Cortex of kidney (tissue), 1 donor: Measurements from ENCODE around the gene BCL2L13.
"Not testable (repeated sequence)": the region's sequence is repeated elsewhere in the genome, so short reads cannot be mapped to it uniquely, and the experiment has no call there.

Experiments
- DNase-seq: peaks from one replicate; lab custom pipeline; 2025; lab: John Stamatoyannopoulos, UW

The BCL2L13 gene

DNA sequence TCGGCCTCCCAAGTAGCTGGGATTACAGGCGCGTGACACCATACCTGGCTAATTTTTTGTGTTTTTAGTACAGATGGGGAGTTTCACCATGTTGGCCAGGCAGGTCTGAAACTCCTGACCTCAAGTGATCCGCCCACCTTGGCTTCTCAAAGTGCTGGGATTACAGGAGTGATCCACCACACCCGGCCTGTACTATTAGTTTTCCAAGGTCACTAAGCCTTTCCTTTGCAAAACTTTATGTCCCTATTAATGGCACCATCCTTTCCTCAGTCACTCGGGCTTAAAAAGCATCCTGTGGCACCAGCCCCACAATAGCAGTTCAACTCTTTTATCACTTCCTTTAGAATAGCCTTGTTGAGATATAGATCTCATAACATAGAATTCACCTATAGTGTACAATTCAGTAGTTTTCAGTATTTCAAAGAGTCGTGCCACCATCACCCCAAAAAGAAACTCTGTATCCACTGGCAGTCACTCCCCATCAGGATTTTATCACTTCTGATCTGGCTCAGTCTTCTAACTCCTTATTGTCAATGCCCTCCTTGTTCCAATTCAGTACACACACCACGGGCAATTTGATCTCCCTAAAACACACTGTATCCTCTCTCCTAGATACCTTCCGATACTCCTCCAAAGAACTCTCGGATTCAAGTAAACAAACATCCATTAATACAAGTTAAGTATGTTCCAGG is 921 bp upstream of the BCL2L13 start:
- DNase-seq, result no peak

DNA sequence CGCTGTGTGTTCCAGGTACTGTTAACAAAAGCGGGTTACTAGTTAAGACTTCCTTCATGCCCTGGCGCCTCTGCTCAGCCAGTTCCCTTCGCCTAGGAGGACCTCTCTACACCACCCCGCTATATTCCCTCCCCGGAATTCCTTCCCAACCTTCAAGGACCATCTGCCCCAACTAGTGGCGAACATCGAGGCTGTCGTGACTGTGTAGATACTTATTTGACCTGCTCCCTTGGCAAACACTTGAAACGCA is 450 bp upstream of the BCL2L13 start:
- DNase-seq, result no peak

DNA sequence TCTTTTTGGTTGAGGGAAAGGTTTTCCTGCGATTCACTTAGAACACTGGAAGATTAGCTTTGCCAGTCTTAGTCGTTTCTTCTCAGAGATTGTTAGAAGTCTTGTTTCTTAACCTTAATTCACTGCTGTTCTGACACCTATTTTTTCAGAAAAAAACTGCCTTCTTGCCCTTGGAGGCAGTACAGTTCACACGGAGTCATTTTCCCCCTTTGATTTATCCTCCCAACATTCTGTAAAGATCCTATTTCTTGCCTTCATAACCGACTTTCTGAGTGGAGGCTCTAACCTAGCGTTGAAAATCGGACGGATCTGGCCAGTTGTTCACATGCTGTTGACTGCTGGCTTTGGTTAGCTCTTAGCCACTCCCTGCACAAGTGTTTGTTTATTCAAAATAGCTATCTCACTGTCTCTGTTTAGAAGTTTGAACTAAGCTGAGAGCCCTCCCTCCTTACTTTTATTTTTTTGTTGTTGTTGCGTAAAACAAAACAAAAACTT is 737 bp downstream of the BCL2L13 start:
- DNase-seq, result no peak

DNA sequence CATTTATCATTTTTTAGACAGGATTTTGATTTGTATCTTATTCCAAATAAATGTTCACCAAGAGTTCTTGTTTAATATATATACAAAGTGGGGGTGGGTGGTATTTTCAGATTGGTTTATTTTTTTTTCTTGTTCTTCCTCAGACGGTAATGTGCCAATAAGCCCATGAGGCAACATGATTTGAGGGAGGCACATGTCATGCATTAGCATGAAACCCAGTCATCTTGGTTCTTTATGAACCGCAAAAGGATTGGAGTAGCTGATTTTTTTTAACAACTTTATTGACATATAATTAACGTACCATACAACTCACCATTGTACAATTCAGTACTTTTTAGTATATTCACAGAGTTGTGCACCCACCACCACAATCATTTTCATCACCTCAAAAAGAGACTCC is 2.7 kb downstream of the BCL2L13 start:
- DNase-seq, result no peak

DNA sequence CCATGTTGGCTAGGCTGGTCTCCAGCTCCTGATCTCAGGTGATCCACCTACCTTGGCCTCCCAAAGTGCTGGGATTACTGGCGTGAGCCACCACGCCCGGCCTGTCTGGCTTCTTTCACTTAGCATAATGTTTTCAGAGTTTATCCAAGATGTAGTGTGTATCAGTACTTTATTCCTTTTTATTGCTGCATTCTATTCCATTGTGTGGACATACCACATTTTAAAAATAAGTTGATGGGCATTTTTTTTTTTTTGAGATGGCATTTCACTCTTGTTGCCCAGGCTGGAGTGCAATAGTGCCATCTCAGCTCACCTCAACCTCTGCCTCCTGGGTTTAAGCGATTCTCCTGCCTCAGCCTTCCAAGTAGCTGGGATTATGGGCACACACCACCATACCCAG is 3.8 kb downstream of the BCL2L13 start:
- DNase-seq, result not testable (repeated sequence)

DNA sequence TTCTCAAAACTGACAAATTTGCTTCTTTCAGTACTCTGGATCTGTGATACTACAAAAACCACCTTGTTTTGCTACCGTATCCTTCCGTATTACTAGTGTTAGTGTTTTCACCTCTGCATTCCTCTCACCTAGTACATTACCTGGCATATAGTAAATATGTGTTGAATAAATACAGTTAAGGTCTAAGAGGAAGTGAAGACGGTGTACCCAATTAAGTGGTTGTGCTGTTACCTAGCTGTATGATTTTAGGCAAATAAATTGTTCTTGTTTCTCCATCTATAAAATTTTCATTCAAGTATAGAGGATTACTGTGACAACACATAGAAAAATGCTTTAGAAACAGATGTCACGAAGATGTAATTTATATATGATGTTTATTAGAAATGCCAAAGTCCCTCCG is 8.9 kb downstream of the BCL2L13 start:
- DNase-seq, result no peak

DNA sequence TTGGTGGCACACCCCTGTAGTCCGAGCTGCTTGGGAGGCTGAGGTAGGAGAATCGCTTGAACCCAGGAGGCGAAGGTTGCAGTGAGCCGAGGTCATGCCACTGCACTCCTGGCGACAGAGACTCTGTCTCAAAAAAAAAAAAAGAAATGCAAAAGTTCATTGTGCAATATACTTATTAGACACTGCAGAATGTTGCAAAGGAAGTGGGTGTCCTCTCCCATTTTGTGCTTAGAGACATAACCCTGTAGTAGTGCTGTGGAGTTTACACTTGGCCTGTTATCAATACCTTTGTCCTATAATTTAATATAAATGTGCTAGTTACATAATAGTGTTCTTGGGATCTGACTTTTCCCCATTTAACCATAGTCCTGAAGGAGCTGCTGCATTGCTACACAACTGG is 9.4 kb downstream of the BCL2L13 start:
- DNase-seq, result no peak

DNA sequence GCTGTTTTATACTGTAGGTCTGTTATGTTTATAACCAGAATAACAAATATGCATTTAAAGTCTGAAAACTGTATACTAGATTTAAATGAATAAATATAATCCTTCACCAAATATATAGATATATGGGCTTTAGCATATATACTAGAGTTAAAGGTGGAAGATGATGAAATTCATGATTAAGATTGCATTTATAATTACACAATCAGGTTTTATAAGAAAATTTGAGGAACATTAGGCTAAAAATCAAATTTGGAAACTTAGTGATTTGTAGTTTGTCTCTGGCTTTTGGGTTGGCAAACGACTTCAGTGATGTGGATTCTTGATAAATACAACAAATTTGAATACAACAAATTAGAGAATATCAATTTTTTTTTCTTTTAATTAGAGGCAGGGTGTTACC is 10.0 kb downstream of the BCL2L13 start:
- DNase-seq, result no peak

DNA sequence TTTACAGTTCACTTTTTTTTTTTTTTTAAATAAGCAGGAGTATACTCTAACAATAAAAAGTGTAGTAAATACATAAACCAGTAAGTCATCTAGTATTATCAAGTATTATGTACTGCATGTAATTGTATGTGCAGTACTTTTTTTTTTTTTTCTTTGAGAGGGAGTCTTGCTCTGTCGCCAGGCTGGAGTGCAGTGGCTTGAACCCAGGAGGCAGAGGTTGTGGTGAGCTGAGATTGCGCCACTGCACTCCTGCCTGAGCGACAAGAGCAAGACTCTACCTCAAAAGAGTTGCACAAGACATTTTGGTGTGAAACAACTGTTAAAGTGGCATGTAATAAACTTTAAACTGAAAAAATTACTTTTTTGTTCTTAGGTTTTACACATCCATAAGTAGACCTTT is 16.7 kb downstream of the BCL2L13 start:
- DNase-seq, result no peak

DNA sequence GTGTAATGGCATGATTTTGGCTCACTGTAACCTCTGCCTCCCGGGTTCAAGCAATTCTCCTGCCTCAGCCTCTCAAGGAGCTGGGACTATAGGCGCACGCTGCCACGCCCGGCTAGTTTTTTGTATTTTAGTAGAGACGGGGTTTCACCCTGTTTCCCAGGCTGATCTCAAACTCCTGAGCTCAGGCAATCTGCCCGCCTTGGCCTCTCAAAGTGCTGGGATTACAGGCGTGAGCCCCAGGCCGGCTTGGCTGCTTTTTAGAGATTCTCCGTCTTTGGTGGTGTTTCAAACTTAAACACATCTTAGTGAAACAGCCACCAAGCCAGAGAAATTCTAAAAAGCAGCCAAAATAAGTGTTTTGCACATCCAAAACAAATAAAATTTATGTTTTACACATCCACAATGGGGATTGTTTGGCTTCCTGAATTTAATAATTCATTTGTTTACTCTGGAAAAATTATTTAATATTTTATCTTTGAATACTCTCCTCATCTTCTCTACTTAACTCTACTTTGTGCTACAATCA is 18.4 kb downstream of the BCL2L13 start:
- DNase-seq, result no peak

DNA sequence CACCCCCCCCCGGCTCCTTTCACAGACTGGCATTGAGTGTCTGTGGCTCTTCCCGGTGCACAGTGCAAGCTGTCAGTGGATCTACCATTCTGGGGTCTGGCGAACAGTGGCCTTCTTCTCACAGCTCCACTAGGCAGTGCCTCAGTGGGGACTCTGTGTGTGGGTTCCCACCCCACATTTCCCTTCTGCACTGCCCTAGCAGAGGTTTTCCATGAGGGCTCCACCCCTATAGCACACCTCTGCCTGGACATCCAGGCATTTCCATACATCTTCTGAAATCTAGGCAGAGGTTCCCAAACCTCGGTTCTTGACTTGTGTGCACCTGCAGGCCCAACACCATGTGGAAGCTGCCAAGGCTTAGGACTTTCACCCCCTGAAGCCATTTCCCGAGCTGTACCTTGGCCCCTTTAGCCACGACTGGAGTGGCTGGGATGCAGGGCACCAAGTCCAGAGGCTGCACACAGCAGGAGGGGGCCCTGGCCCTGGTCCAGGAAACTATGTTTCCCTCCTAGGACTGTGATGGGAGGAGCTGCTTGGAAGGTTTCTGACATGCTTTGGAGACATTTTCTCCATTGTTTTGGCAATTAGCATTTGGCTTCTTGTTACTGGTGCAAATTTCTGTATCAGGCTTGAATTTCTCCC is 26.0 kb downstream of the BCL2L13 start:
- no peak for DNase-seq

DNA sequence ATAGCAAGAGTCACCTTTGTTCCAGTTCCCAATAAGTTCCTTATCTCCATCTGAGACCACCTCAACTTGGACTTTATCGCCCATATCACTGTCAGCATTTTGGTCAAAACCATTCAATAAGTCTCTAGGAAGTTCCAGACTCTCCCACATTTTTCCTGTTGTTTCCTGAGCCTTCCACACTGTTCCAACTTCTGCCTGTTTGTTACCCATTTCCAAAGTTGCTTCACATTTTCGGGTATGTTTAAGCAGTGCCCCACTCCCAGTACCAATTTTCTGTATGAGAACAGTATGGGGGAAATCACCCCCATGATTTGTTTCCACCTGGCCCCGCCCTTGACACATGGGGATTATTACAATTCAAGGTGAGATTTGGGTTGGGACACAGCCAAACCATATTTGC is 26.7 kb downstream of the BCL2L13 start:
- no peak for DNase-seq

DNA sequence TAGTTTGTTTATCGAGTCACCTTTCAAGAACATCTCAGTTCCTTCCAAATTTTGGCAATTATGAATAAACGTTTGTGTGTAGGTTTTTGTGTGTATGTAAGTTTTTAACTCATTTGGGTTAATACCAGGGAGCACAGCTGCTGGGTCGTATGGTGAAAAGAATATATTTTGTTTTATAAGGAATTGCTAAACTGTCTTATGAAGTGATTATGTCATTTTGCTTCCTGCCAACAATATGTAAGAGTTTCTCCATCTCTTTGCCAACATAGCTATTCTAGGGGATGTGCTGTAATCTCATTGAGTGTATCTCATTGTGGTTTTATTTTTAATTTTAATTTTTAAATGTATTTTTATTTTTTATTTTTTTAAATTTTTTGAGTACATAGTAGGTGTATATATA is 27.3 kb downstream of the BCL2L13 start:
- DNase-seq, result no peak

DNA sequence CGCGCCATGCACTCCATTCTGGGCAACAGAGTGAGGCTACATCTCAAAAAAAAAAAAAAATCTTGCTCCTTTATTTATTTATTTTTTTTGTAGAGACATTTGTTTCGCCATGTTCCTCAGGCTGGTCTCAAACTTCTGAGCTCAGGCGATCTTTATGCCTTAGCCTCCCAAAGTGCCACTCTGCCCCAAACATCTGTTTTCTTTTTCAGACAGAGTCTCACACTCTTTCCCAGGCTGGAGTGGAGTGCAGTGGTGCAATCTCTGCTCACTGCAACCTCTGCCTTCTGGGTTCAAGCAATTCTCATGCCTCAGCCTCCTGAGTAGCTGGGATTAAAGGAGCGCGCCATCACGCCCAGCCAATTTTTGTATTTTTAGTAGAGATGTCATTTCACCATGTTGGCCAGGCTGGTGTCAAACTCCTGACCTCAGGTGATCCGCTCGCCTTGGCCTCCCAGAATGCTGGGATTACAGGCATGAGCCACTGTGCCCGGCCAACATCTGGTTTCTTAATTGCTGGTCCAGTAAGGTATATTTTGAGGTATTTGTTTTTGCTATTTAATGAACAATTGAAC is 33.0 kb downstream of the BCL2L13 start:
- not testable (repeated sequence) for DNase-seq

DNA sequence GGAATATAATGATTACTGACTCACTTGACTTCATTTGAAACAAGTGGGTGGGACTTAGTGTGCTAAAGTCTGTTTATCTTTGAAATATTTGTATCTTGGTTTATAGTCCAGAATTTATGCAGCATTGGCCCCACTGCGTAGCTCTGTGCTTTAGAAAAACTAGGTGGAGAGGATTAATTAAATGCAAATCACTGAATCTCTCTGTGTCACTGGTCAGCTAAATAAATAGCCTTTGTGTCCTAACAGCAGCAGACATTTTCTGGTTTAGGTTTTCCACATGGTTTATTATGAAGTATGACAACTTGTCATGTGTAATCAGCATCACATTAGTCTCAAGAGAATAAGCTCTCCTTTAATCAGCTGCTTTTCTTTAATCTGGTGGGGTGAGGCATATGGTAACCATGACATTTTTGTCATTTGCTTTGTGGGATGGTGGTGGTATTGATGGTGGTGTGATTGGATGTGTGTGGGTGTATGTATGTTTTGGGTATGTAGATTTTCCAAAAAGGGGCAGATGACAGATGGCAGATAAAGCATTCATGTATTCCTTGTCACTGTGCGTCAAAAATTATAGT is 33.9 kb downstream of the BCL2L13 start:
- no peak for DNase-seq

DNA sequence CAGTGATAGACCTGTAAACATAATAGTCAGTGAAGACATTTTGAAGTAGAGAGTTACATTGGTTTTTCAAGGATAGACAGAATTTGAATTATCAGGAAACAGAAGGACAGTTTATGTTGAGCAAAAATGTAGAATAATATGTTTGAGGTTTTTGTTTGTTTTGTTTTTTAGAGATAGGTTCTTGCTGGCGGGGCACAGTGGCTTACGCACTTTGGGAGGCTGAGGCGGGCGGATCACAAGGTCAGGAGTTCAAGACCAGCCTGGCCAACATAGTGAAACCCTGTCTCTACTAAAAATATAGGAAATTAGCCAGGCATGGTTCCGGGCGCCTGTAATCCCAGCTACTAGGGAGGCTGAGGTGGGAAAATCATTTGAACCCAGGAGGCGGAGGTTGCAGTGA is 35.6 kb downstream of the BCL2L13 start:
- DNase-seq, result no peak

DNA sequence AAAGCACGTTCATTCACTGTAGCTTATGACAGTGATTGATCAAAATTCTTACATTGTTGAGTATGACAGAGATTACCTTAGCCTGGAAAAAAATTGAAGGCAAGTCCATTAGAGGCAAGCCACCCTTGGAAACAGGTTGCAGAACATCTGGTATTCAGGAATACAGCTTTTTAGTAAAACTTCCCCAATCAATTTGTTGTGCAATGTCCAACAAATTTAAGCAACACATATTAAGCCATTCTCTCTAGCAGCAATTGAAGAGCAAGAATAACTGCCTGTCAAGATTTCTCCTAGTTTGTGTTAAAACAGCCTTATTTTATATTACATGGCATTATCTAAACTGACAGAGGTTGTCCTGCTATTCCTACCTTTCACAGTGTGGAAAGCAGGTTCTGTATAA is 37.0 kb downstream of the BCL2L13 start:
- no peak for DNase-seq

DNA sequence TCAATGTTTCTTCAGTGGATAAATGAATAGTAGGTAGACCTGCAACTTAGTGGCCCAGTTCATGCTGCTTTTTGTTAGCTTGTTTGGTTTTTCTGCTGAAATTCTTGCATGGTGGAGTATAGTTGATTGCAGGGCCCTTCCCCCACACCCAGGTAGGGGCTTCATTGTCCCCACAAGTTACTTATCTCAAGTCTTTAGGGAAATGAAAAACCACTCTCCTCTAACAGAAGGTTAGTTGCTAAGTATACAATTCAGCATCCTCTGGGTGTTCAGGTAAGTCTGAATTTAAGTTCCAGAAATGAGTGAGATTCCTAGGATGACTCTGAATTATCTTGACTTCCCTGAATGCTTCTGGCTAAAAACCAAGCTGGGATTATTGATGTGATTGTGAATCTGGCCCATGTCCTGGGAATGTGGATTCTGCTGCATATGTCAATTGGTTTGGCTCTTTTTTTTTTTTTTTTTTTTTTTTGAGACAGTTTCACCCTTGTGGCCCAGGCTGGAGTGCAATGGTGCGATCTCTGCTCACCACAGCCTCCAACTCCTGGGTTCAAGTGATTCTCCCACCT is 40.3 kb downstream of the BCL2L13 start:
- no peak for DNase-seq

DNA sequence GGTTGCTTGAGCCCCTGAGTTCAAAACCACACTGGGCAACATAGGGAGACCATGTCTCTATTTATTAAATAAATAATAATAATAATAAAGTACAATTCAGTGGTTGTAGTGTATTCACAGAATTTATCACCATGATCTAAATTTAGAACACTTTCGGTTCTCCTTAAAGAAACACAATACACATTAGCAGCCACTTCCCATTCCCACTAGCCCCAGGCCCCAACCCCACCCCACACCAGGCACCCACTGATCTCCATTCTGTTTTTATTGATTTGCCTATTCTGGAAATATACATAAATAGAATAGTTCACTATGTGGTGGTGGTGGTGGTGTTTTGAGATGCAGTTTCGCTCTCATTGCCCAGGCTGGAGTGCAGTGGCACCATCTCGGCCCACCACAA is 45.7 kb downstream of the BCL2L13 start:
- no peak for DNase-seq

DNA sequence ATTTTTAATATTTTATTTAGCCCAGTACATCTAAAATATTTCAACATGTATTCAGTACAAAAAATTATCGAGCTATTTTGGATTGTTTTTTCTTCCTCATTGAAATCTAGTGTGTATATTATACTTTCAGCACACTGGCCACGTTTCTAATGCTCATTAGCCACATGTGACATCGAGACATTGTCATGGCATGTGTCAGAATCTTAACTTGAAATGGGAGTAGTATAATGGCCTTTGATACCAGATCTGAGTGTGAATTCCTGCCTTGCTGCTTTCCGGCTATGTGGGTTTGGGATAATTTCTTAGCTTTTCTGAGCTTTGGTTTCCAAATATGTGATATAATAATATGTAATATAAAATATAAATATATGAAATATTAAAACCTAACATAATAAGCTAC is 54.3 kb downstream of the BCL2L13 start:
- DNase-seq, result no peak

DNA sequence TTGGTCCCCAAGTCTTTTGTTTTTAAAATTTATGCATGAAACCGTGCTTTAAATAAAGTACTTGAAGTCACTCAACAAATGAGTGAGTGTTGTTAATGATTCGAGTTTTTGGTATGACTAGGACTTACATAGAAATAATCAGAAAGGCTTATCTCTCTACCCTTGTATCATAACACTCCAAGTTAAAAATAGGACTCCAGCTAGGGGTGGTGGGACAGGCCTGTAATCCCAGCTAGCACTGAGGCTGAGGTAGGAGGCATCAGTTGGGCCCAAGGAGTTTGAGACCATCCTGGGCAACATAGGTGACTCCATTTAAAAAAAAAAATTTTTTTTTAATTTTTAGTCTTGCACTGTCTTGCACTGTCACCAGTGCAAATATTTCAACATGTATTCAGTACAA is 55.6 kb downstream of the BCL2L13 start:
- no peak for DNase-seq

DNA sequence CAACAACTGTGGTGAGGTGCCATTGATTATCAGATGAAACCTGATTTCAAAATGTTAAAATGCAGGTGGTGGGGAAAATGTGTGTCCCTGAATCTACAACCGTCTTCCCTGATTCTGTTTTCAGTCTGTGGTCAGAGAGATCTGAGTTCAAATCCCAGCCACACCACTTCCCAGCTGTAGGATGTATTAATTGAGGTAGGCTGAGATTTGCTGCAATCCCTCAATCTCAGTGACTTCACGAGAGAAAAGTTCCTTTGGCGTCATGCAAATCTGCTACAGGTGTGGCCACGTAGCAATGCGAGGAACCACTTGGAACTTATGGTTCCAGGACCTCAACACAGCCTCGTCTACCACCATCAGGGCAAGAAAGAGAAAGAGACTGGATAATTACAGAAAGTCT is 56.2 kb downstream of the BCL2L13 start:
- DNase-seq, result no peak

DNA sequence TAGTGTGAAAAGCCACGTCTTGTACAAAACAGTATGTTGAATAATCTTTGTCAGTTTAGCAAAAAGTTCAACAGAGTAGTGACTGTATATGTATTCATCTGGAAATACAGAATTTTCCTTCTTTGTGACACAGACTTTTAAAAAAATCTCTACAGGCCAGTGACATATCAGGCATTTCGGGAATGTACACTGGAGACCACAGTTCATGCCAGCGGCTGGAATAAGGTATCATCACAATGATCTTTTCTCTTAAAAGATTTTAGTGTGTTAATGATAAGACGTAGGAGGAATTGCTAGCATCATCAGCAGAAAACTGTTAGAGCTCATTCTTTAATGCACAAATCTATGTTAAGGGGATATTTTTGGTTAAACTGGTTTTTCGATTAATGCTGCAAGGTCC is 57.4 kb downstream of the BCL2L13 start:
- no peak for DNase-seq
